GM23338 (cell line): Measurements from ENCODE around the gene FHL2. TPM values are rescaled to one million over a fixed set of nuclear protein-coding genes. Genes with fewer than 3 reads are reported as not detected.

Source experiments
- ATAC-seq: fragments of 200-7000 bp; cut with Tn5 transposase; 3 replicates; pipeline ENCODE4 v1.9.1; 2020
- DNase-seq: peaks from one replicate; pipeline ENCODE4 v3.0.0-alpha.2; 2015; ENCODE audit warnings: low spot score
- H2AFZ ChIP-seq: fragments of 200-600 bp; sonication (generic); 2 replicates; pipeline ENCODE4 v1.8.0; 2016; ENCODE audit warnings: antibody characterized with exemption, mild to moderate bottlenecking, moderate library complexity
- H3F3A ChIP-seq: fragments of 200-600 bp; sonication (generic); replicated peaks from 2 replicates; pipeline ENCODE4 v1.8.0; 2017; ENCODE audit warnings: antibody characterized with exemption, mixed run types, low read depth
- H3K27ac ChIP-seq: fragments of 200-600 bp; sonication (generic); 2 replicates; pipeline ENCODE4 v1.6.1; 2016; ENCODE audit warnings: low read depth
- H3K27me3 ChIP-seq: fragments of 200-600 bp; sonication (generic); 2 replicates; pipeline ENCODE4 v1.8.0; 2016; ENCODE audit warnings: mild to moderate bottlenecking, mixed run types, moderate library complexity; ENCODE audit not compliant: insufficient read depth
- H3K36me3 ChIP-seq: fragments of 200-600 bp; sonication (generic); 2 replicates; pipeline ENCODE4 v1.8.0; 2016; ENCODE audit warnings: mild to moderate bottlenecking; ENCODE audit not compliant: insufficient read depth
- H3K4me1 ChIP-seq: fragments of 200-600 bp; sonication (generic); 2 replicates; pipeline ENCODE4 v1.8.0; 2016; ENCODE audit warnings: mild to moderate bottlenecking, moderate library complexity; ENCODE audit not compliant: insufficient read depth
- H3K4me2 ChIP-seq: fragments of 200-600 bp; sonication (generic); 2 replicates; pipeline ENCODE4 v1.7.1; 2017; ENCODE audit warnings: mixed run types
- H3K4me3 ChIP-seq: fragments of 200-600 bp; sonication (generic); 2 replicates; pipeline ENCODE4 v1.6.1; 2016; ENCODE audit warnings: mixed run types
- H3K79me2 ChIP-seq: fragments of 200-600 bp; sonication (generic); replicated peaks from 2 replicates; pipeline ENCODE4 v1.8.0; 2017; ENCODE audit warnings: mild to moderate bottlenecking; ENCODE audit not compliant: insufficient read depth
- H3K9me2 ChIP-seq: fragments of 200-600 bp; sonication (generic); 2 replicates; pipeline ENCODE4 v1.8.0; 2017; ENCODE audit not compliant: insufficient read depth
- H4K20me1 ChIP-seq: fragments of 200-600 bp; sonication (generic); replicated peaks from 2 replicates; pipeline ENCODE4 v1.8.0; 2017; ENCODE audit warnings: mild to moderate bottlenecking; ENCODE audit not compliant: insufficient read depth
- H3K27ac Mint-ChIP-seq: 2 replicates; pipeline ENCODE4 v1.8.0; 2020; ENCODE audit warnings: inconsistent platforms, mild to moderate bottlenecking, moderate library complexity, mixed read lengths
- H3K27me3 Mint-ChIP-seq: 3 replicates; pipeline ENCODE4 v1.8.0; 2022; ENCODE audit warnings: low read depth, mild to moderate bottlenecking, moderate library complexity, mixed read lengths, inconsistent platforms; ENCODE audit not compliant: insufficient read depth, poor library complexity
- H3K36me3 Mint-ChIP-seq: 3 replicates; pipeline ENCODE4 v1.8.0; 2021; ENCODE audit warnings: low read depth, mild to moderate bottlenecking, inconsistent platforms, moderate library complexity, mixed read lengths
- H3K4me1 Mint-ChIP-seq: 3 replicates; pipeline ENCODE4 v1.8.0; 2020; ENCODE audit warnings: mild to moderate bottlenecking, inconsistent platforms, mixed read lengths
- H3K4me3 Mint-ChIP-seq: 3 replicates; pipeline ENCODE4 v1.8.0; 2021; ENCODE audit warnings: moderate library complexity, mild to moderate bottlenecking, inconsistent platforms, mixed read lengths
- H3K9me3 Mint-ChIP-seq: 3 replicates; pipeline ENCODE4 v1.8.0; 2020; ENCODE audit warnings: moderate library complexity, mild to moderate bottlenecking, inconsistent platforms, mixed read lengths
- CREB1 ChIP-seq: fragments of 250-450 bp; sonication (Bioruptor Pico); IDR thresholded peaks from 2 replicates; pipeline ENCODE4 v1.5.0; 2020; ENCODE audit warnings: low read depth, mild to moderate bottlenecking, moderate library complexity
- EZH2 ChIP-seq: fragments of 200-600 bp; sonication (generic); IDR thresholded peaks from one replicate; pipeline ENCODE4 v1.8.0; 2017; ENCODE audit warnings: antibody characterized with exemption, mild to moderate bottlenecking, low read depth; ENCODE audit not compliant: unreplicated experiment
- EZH2phosphoT487 ChIP-seq: fragments of 200-600 bp; sonication (generic); IDR thresholded peaks from one replicate; pipeline ENCODE4 v1.8.1; 2018; ENCODE audit warnings: antibody characterized with exemption; ENCODE audit not compliant: unreplicated experiment
- JUNB ChIP-seq: IDR thresholded peaks from one replicate; pipeline ENCODE4 v1.6.1; 2016; ENCODE audit warnings: antibody characterized with exemption; ENCODE audit not compliant: unreplicated experiment
- NANOG ChIP-seq: IDR thresholded peaks from 2 replicates; pipeline ENCODE4 v1.6.1; 2016; ENCODE audit warnings: antibody characterized with exemption, borderline replicate concordance
- POLR2AphosphoS5 ChIP-seq: IDR thresholded peaks from 2 replicates; pipeline ENCODE4 v1.6.1; 2016; ENCODE audit warnings: antibody characterized with exemption, low read depth
- STAT1 ChIP-seq: IDR thresholded peaks from one replicate; pipeline ENCODE4 v1.6.1; 2016; ENCODE audit warnings: antibody characterized with exemption; ENCODE audit not compliant: unreplicated experiment
- ZNF114 ChIP-seq: fragments of 250-450 bp; sonication (Bioruptor Pico); IDR thresholded peaks from 2 replicates; pipeline ENCODE4 v1.5.0; 2020; ENCODE audit warnings: mild to moderate bottlenecking, moderate library complexity
- ZNF331 ChIP-seq: fragments of 250-450 bp; sonication (Bioruptor Pico); IDR thresholded peaks from 2 replicates; pipeline ENCODE4 v1.5.0; 2020; ENCODE audit warnings: low read depth, mild to moderate bottlenecking, moderate library complexity
- ZNF462 ChIP-seq: fragments of 250-450 bp; sonication (Bioruptor Pico); IDR thresholded peaks from 2 replicates; pipeline ENCODE4 v1.5.0; 2020; ENCODE audit warnings: mild to moderate bottlenecking, moderate library complexity
- polyA plus RNA-seq: library from polyadenylated mRNA; unstranded; fragments of >200 nt; fragmentation: Nextera tagmentation; extraction: Ambion mirVana; gene quantifications from 2 replicates; pipeline ENCODE4 v1.2.1, GENCODE V29; 2016
- total RNA-seq: library from RNA; depleted of rRNA; stranded (reverse); fragments of >200 nt; shearing (Covaris generic); gene quantifications from 2 replicates; pipeline ENCODE4 v1.2.3, GENCODE V29; 2014
- TF ChIP-seq, protein P1 (sequence below): IDR thresholded peaks from 2 replicates; pipeline ENCODE4 v1.6.1; 2016; ENCODE audit warnings: antibody characterized with exemption
- TF ChIP-seq, protein P2 (sequence below): IDR thresholded peaks from one replicate; pipeline ENCODE4 v1.6.1; 2018; ENCODE audit warnings: antibody characterized with exemption; ENCODE audit not compliant: unreplicated experiment
- TF ChIP-seq, protein P3 (sequence below), 2 experiments: fragments of 200-600 bp in 1 of 2; sonication (generic) in 1 of 2; conservative IDR thresholded peaks; 2 replicates each; pipeline versions ENCODE4 v1.5.1 to v1.6.1; 2016 to 2017; ENCODE audit warnings: antibody characterized with exemption in 2 of 2, low read depth in 2 of 2, mild to moderate bottlenecking in 2 of 2, moderate library complexity in 1 of 2

Gene FHL2
- total and polyA plus RNA-seq, 2 experiments from 2014 or later = 29.0 to 30.9 TPM

- Histone ChIP-seq H4K20me1 (peaks cover 10% of the 10 kb centered on the region; the same call in 1 of the 2 replicates), H3K79me2 (peaks cover 90% of the 10 kb centered on the region), H3F3A (no peaks in the 10 kb centered on the region), H3K36me3 (no peaks in the 10 kb centered on the region), H2AFZ (no peak overlapping the region), H3K27me3 (peaks cover 10% of the 10 kb centered on the region; the same call in 1 of the 2 replicates), H3K9me2 (no peaks in the 10 kb centered on the region), H3K4me1 (peaks cover 5% of the 10 kb centered on the region; the same call in 1 of the 2 replicates), H3K4me2 (no peak overlapping the region), H3K27ac (no peak overlapping the region), H3K4me3 (no peak overlapping the region)
- TF ChIP-seq EZH2phosphoT487 (no peak), JUNB (no peak), EZH2 (no peak), STAT1 (no peak), POLR2AphosphoS5 (no peak), ZNF462 (CRISPR knock-in tag) (no peak), ZNF114 (CRISPR knock-in tag) (no peak), ZNF331 (no peak), CREB1 (no peak), NANOG (no peak)
- TF ChIP-seq, protein P1, sequence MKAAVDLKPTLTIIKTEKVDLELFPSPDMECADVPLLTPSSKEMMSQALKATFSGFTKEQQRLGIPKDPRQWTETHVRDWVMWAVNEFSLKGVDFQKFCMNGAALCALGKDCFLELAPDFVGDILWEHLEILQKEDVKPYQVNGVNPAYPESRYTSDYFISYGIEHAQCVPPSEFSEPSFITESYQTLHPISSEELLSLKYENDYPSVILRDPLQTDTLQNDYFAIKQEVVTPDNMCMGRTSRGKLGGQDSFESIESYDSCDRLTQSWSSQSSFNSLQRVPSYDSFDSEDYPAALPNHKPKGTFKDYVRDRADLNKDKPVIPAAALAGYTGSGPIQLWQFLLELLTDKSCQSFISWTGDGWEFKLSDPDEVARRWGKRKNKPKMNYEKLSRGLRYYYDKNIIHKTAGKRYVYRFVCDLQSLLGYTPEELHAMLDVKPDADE = no peak
- TF ChIP-seq, protein P2, sequence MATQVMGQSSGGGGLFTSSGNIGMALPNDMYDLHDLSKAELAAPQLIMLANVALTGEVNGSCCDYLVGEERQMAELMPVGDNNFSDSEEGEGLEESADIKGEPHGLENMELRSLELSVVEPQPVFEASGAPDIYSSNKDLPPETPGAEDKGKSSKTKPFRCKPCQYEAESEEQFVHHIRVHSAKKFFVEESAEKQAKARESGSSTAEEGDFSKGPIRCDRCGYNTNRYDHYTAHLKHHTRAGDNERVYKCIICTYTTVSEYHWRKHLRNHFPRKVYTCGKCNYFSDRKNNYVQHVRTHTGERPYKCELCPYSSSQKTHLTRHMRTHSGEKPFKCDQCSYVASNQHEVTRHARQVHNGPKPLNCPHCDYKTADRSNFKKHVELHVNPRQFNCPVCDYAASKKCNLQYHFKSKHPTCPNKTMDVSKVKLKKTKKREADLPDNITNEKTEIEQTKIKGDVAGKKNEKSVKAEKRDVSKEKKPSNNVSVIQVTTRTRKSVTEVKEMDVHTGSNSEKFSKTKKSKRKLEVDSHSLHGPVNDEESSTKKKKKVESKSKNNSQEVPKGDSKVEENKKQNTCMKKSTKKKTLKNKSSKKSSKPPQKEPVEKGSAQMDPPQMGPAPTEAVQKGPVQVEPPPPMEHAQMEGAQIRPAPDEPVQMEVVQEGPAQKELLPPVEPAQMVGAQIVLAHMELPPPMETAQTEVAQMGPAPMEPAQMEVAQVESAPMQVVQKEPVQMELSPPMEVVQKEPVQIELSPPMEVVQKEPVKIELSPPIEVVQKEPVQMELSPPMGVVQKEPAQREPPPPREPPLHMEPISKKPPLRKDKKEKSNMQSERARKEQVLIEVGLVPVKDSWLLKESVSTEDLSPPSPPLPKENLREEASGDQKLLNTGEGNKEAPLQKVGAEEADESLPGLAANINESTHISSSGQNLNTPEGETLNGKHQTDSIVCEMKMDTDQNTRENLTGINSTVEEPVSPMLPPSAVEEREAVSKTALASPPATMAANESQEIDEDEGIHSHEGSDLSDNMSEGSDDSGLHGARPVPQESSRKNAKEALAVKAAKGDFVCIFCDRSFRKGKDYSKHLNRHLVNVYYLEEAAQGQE = no peak
- TF ChIP-seq, protein P3, sequence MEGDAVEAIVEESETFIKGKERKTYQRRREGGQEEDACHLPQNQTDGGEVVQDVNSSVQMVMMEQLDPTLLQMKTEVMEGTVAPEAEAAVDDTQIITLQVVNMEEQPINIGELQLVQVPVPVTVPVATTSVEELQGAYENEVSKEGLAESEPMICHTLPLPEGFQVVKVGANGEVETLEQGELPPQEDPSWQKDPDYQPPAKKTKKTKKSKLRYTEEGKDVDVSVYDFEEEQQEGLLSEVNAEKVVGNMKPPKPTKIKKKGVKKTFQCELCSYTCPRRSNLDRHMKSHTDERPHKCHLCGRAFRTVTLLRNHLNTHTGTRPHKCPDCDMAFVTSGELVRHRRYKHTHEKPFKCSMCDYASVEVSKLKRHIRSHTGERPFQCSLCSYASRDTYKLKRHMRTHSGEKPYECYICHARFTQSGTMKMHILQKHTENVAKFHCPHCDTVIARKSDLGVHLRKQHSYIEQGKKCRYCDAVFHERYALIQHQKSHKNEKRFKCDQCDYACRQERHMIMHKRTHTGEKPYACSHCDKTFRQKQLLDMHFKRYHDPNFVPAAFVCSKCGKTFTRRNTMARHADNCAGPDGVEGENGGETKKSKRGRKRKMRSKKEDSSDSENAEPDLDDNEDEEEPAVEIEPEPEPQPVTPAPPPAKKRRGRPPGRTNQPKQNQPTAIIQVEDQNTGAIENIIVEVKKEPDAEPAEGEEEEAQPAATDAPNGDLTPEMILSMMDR (conservative IDR thresholded peaks at IDR 0.05; ENCODE audit: low read depth in 2 of 2) = no peak
- Mint-ChIP-seq H3K9me3 (no peaks in the 10 kb centered on the region), H3K36me3 (peaks cover 19% of the 10 kb centered on the region; the same call in 2 of the 3 replicates), H3K4me1 (peaks cover 16% of the 10 kb centered on the region), H3K4me3 (no peak overlapping the region), H3K27ac (no peak overlapping the region), H3K27me3 (peaks cover 9% of the 10 kb centered on the region)
- DNase-seq (no peak), ATAC-seq (no peak)
These were observed 5.3 kb downstream of the FHL2 start for GRCh38 chr2:105393373-105394055.
